ENCODE results near the gene RBFOX1.

Gene RBFOX1

DNA sequence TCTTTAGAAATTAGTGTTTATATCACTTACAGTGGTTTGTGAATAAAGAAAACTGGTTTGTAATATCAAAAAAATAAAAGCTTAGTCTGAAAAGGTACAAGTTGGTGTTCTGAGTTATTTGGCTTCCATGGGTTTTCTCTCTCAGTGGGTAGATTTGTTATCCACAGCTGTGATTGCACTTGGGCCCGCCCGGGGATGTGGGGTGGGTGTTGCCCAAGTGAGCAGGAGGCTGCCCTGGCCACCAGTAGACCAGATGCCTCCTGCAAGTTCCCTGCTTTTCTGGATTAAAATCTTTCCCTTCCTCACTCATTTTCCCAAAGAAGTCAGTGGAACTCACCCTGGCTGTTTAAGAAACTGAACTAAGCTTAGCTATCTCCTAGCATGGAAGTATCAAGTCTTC lies 380.6 kb downstream of the RBFOX1 start:
- DNase-seq, result no peak

DNA sequence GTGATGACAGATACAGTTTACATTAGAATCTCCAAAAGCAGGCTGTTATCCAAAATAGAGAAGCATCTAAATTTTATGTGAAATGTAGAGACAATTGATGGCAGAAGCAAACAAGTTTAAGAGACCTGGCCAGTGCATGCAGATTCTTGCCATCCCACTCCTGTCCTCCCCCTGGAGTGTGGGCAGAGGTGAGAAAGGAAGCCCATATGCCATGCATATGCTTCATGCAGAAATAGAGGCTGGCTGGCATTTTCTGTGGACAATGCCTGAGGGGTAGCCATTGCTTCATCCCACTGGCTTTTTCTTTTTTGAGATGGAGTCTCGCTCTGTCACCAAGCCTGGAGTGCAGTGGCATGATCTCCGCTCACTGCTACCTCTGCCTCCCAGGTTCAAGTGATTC lies 382.1 kb downstream of the RBFOX1 start:
- no peak for DNase-seq

DNA sequence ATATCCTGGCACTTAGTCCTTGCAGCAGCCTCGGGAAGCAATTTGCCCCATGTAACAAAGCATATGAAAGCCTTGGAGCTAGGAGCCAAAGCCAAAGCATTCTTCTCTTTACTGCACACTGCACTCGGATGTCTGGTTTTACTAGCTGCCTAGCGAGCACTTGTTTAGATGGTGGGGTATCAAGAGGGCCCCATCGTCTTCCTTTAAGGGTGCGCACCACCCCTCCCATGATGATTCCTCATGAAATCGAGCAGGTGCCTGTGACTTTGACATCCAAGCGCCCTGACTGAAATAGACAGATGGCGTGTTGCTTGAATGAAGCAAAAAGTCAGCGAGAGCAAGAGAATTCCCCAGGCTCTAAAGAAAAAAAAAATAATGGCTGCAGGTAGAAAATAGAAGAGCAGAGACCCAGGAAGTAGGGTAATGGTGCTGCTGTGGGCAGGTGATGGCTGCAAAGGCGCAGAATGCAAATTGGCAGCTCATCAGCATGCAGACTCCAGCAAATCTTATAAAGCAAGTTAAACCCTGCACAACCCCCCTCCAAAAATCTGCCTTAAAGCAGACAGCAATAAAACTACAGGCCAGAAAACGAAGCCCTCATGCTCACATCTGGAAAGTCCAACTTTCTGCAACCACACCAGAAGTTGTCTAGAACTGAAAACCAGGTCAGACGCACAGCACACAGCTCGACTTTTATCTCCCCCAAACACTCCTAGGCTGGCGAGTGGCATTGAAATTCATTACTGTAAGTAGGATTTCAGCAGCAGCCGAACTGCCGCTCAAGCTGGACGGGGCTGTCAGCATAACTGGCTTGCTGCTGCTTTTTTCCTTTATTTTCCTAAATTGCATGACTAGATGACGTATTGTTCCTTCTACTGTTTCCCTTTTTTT lies 384.3 kb downstream of the RBFOX1 start:
- no peak for DNase-seq

DNA sequence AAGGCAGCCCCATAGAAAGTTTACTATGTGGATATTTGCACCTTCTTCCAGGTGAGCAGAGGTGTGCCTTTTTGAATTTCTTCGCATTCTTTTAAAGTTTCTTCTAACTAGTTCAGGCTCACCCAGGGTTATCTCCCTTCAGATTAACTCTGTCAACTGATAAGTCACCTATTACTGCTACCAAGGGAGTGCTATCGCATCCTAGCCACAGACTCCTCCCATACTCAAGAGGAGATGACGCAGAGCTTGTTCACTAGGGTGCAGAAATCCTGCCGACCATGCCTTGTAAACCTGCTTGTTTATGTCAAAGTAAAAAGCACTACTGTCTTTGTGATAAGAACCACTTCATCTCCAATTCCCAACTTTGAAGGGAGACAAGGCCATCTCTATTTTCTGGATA lies 390.1 kb downstream of the RBFOX1 start:
- DNase-seq, result no peak

DNA sequence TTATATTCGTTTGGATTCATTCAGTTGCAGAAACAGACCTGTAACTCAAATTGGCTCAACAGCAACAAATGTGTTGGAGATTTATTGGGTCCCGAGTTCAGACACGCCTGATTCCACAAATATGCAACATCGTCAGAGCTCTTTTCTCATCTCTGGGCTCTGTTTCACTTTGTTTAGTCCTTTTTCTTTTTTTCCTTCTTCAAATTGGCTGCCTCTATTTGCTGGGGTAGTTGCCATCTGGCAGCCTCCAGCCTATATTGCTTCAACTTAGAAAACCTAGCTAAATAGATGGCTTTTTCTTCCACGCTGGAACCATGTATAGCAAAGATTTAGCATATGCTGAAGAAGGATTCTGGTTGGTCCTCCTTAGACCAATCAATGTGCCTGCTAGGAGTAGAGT lies 398.5 kb downstream of the RBFOX1 start:
- DNase-seq, result no peak

DNA sequence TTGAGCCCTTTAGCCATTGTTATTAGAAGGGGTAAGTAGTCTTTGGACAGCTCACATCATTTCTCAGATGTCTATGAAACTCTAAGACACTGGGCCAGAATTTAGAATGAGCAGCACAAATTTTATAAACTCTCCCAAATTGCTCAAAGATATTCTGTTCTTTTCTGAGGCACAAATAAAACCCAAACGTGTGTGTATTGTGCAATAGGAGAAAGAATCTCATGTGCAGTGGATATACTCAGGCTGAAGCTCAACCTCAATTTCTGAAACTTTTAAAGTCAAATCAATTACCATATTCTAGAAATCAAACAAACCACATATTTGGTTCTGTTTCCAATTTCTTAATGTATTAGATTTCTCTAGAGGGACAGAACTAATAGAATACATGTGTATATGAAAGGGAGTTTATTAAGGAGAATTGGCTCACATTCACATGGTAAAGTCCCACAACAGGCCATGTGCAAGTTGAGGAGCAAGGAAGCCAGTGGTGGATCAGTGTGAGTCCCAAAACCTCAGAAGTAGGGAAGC lies 403.6 kb downstream of the RBFOX1 start:
- no peak for DNase-seq

DNA sequence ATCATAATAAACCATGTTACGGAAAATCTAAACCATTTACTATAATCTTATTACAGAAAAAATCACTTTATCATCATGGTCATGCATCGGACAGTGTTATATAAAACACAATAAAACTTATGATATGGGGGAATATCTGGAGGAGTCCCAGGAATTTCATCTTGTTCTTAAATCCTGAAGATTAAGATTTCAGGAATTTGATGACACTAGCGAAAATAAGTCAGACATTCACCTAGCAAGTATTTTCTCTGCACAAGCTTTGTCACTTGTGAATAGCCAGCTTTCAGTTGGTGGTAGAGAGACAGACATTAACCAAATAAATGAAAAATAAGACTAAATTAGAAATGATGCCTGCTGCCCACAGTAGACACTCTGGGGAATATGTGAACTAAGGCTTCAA lies 410.0 kb downstream of the RBFOX1 start:
- DNase-seq, result no peak

DNA sequence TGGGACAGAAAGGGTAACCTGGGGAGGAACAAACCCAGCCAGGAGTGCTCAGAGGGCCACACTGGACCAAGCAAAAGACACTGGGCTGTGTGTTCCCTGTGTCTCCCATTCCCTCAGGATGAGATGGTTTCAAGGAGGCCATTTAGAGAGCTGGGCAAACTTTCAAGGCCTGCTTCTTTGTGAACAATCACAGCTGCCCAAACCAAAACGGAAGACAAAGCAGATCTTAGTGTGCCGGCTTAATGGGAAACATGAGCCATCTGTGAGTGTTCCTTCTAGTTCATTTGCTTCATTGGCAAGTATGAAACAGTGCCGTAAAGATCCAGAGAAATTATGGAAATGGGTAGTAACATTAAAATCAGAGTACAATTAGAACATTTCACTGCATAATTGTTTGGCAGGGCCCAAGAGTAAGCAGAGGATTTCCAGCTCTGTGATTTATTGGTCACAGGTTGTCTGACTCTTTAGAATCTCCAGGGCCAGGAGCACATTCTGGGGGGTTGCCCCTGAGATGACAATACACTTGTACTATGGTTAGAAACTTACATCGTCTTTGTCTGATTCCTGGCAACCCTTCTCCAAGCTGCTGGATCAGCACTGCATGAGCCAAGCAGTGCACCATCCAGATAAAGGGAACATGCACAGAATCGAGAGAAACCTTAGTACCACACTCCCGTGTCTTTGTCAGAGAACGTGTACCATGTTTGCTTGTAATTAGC lies 412.1 kb downstream of the RBFOX1 start:
- DNase-seq, result no peak

DNA sequence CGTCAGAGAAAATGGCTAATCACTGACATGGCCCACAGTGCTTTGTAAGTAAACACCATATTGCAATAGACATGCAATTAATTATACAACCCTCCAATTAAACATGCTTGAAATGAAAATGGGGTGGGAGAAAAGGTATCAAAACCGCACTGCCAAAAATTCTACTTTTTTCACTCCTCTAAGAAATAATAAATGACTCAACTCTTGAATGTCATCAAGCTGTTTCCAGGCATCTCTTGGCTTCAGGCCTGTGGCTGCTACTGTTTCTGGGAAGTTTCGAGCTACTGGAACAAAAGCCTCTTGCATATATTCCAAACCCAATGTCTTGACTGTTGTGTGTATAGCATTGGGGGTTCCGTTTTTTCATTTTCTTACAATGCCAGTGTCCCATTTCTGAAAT lies 412.6 kb downstream of the RBFOX1 start:
- no peak for DNase-seq

DNA sequence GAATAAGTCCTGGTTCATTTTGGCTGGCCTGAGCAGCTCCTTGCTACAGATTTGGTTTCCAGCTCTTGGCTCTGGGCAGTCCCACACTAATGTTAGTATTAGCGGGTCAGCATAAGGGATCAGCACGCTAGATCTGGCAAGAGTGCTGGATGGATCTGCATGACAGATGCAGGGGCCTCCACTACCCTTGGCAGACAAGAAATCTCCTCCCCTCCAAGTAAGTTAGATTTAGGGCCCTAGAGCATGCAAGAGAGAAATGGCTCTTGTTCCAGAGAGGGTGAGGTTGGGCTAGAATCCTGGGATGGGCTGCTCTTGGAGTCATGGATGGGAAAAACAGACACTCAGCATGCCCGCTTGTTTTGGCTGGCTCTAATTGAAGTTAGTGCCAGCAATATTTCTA lies 414.3 kb downstream of the RBFOX1 start:
- no peak for DNase-seq

DNA sequence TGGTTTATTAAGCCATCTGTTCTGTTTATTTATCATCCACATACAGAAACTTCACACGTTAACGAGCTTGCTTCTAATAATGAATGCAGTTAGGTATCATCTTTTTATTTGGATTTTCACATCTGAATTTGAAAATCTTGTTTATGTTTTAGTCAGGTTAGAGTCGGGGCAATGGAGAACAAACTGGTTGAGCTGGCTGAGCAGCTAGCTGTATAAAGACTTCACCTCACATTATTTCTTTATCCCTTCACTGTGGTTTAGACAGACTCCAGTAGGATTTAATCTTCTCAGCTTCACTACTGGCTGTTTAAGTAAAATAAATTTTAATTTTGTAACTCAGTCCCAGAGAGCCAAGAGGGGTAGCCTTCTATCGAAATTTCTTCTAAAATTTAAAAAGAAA lies 415.9 kb downstream of the RBFOX1 start:
- DNase-seq, result no peak

DNA sequence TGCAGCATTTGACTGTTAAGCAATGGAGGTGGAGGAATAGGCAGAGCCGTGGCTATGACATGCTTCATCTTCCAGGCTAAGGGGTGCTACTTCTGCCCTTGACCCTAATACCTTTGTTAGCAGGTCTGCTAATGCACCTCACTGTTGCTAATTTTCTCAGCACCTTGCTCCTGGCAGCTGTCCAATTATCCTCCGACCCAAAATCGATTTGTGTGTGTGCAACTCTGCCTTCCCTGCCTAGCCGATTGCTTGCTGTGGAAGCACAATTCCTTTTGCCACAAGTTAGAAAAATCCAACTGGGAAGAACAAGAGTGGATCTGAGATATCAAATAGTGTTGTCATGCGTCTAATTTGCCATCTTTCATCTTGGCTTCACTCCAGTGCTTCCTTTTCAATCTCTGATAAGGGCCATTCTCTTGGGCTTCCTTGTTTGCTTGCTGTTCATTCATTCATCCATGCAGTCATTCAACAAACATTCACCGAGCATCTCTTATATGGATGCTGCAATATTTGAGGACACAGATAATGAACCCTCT lies 422.8 kb downstream of the RBFOX1 start:
- no peak for DNase-seq
